DMS 273 (cell line): ENCODE data around the gene BLM.

Experiments
- DNase-seq: peaks from one replicate; lab custom pipeline; 2025; ENCODE audit not compliant: unreplicated experiment; lab: John Stamatoyannopoulos, UW

Gene BLM

GRCh38 chr15:90787881-90788280 is 70.7 kb downstream of the BLM start:
- no peak for DNase-seq

GRCh38 chr15:90789462-90789861 is 72.3 kb downstream of the BLM start:
- no peak for DNase-seq

- no peak for DNase-seq
These were observed 72.9 kb downstream of the BLM start for GRCh38 chr15:90790057-90790456.

- DNase-seq, result no peak
These were observed 73.4 kb downstream of the BLM start for GRCh38 chr15:90790561-90790960.

- no peak for DNase-seq
These were observed 77.4 kb downstream of the BLM start for GRCh38 chr15:90794538-90794937.

GRCh38 chr15:90799639-90800170 is 82.6 kb downstream of the BLM start:
- peak; percentile 69 for DNase-seq

GRCh38 chr15:90801803-90802202 is 84.7 kb downstream of the BLM start:
- no peak for DNase-seq

GRCh38 chr15:90807074-90807785 is 90.1 kb downstream of the BLM start:
- DNase-seq, result no peak

- DNase-seq, result no peak
These were observed 90.6 kb downstream of the BLM start for GRCh38 chr15:90807786-90808086.

- DNase-seq, result no peak
These were observed 91.5 kb downstream of the BLM start for GRCh38 chr15:90808517-90809235.

- no peak for DNase-seq
These were observed 92.4 kb downstream of the BLM start for GRCh38 chr15:90809536-90809935.

- no peak for DNase-seq
These were observed 93.2 kb downstream of the BLM start for GRCh38 chr15:90810354-90810753.

GRCh38 chr15:90812171-90812957 is 95.2 kb downstream of the BLM start:
- no peak for DNase-seq

GRCh38 chr15:90812958-90813265 is 95.8 kb downstream of the BLM start:
- DNase-seq, result no peak

- peak; percentile 18 for DNase-seq
These were observed 96.6 kb downstream of the BLM start for GRCh38 chr15:90813796-90814190.

- DNase-seq, result peak; percentile 18
These were observed 97.2 kb downstream of the BLM start for GRCh38 chr15:90814191-90814821.

- DNase-seq, result no peak
These were observed 99.4 kb downstream of the BLM start for GRCh38 chr15:90816401-90817116.

- DNase-seq, result peak; percentile 25
These were observed 100.2 kb downstream of the BLM start for GRCh38 chr15:90817117-90818057.

GRCh38 chr15:90818251-90819210 is 101.4 kb downstream of the BLM start:
- peak; percentile 82 for DNase-seq
